Right lobe of liver (tissue), 6 donors: ENCODE data around the gene RTP2. TPM values are rescaled to one million over a fixed set of nuclear protein-coding genes. Genes with fewer than 3 reads are reported as not detected.
A peak's percentile ranks its signal among the peaks of the same experiment; 100 is the strongest.

Experiments
- ATAC-seq, 4 donors: fragments of 200-7000 bp; cut with Tn5 transposase; one replicate each; pipeline ENCODE4 v1.9.1; 2020; ENCODE audit warnings: mild to moderate bottlenecking in 4 of 4, moderate library complexity in 4 of 4
- DNase-seq, 3 donors: peaks; one replicate each; pipeline ENCODE4 v3.0.0-alpha.2; 2020
- H3K27ac ChIP-seq, 3 donors: fragments of 200-600 bp; one replicate each; pipeline ENCODE4 v1.8.0; 2022
- H3K27me3 ChIP-seq, 2 donors: fragments of 200-600 bp; one replicate each; pipeline ENCODE4 v1.8.0; 2022
- H3K36me3 ChIP-seq, 4 donors: fragments of 200-600 bp; sonication (generic) in 1 of 4; one replicate each; pipeline versions ENCODE4 v1.5.1 to v1.8.0; 2017 to 2022; ENCODE audit warnings: control low read depth in 1 of 4
- H3K4me1 ChIP-seq, 4 donors: fragments of 200-600 bp; sonication (generic) in 1 of 4; one replicate each; pipeline versions ENCODE4 v1.5.1 to v1.8.0; 2017 to 2022; ENCODE audit warnings: control low read depth in 1 of 4
- H3K4me3 ChIP-seq, 3 donors: fragments of 200-600 bp; one replicate each; pipeline ENCODE4 v1.8.0; 2022
- H3K9me3 ChIP-seq, 4 donors: fragments of 200-600 bp; sonication (generic) in 1 of 4; one replicate each; pipeline versions ENCODE4 v1.5.1 to v1.8.0; 2017 to 2022; ENCODE audit warnings: control low read depth in 1 of 4
- CTCF ChIP-seq, 4 donors: fragments of 200-600 bp in 3 of 4; fragments of 450-650 bp in 1 of 4; IDR thresholded peaks; one replicate each; pipeline versions ENCODE4 v1.5.1 to v1.8.0; 2016 to 2022; ENCODE audit warnings: antibody characterized with exemption in 4 of 4, mild to moderate bottlenecking in 2 of 4
- POLR2A ChIP-seq: fragments of 450-650 bp; IDR thresholded peaks from one replicate; pipeline ENCODE4 v1.6.1; 2017; ENCODE audit warnings: antibody characterized with exemption, mild to moderate bottlenecking
- WGBS: methylation state at CpG from one replicate; pipeline ENCODE4 v1.1.6; 2018; ENCODE audit warnings: low coverage, low lambda C conversion rate; ENCODE audit not compliant: insufficient coverage; ENCODE audit errors: missing lambda C conversion rate; 5-methylcytosine and 5-hydroxymethylcytosine counted together
- intact Hi-C, 2 donors: fragments of 100-400 bp; cut with DNase I; formaldehyde crosslinking; loops; one replicate each; pipeline versions ENCODE4 v1.11.2 to v1.14.1; 2022
- total RNA-seq, 6 experiments: library from RNA; depleted of rRNA in 2 of 6; stranded (reverse); fragments of >200 nt in 2 of 6; fragmentation: NEBNext Ultra II Directional in 3 of 6; extraction: Animal tissue kit (Norgen Biotek cat#: 25700) in 3 of 6; gene quantifications; one replicate each; pipeline versions ENCODE4 v1.1.0 to v1.2.4, GENCODE V29; 2016 to 2023
- donor health status: DM: no; HTN: yes; CAD: no.
- donor health status: DM: no; HTN: no; CAD: no.
- donor health status: DM: no; HTN: no; CAD: no.
- donor health status: DM: no; HTN: yes; CAD: no.
- donor health status: DM: no; HTN: yes; CAD: no.

The RTP2 gene
- total RNA-seq, 6 experiments from 2014 or later: not detected

- H3K27me3 ChIP-seq: no peaks in the 10 kb centered on the region
- no peaks in the 10 kb centered on the region for H3K36me3 ChIP-seq
- no peaks in the 10 kb centered on the region for H3K4me1 ChIP-seq
- 100% methylated on average over 1 of the region's 42 CpGs for WGBS
- no peaks in the 10 kb centered on the region for H3K9me3 ChIP-seq
- H3K4me3 ChIP-seq: no peak overlapping the region
- DNase-seq (no peak), ATAC-seq (peak in 1 of 4 donors; percentile 6)
- H3K27ac ChIP-seq: no peak overlapping the region
- intact Hi-C loops: no loop called here
- TF ChIP-seq POLR2A: no peak
- TF ChIP-seq CTCF (IDR thresholded peaks at IDR 0.05): no peak
Measured at GRCh38 chr3:187698499-187699399, 3.6 kb downstream of the RTP2 start.

- H3K9me3 ChIP-seq: no peaks in the 10 kb centered on the region
- ATAC-seq: no peak
- no peak for DNase-seq
- no peaks in the 10 kb centered on the region for H3K4me1 ChIP-seq
- H3K4me3 ChIP-seq: no peak overlapping the region
- no peak overlapping the region for H3K27ac ChIP-seq
- H3K27me3 ChIP-seq: no peaks in the 10 kb centered on the region
- no peak for TF ChIP-seq POLR2A
- no peak for TF ChIP-seq CTCF (IDR thresholded peaks at IDR 0.05)
- intact Hi-C loops: no loop called here
- no peaks in the 10 kb centered on the region for H3K36me3 ChIP-seq
- WGBS: 31% methylated on average over 3 of the region's 4 CpGs
Measured at GRCh38 chr3:187696021-187696420, 6.3 kb downstream of the RTP2 start.

- no peaks in the 10 kb centered on the region for H3K27me3 ChIP-seq
- intact Hi-C loops: no loop called here
- WGBS: 54% methylated on average over 4 of the region's 4 CpGs
- H3K36me3 ChIP-seq: no peaks in the 10 kb centered on the region
- H3K9me3 ChIP-seq: no peaks in the 10 kb centered on the region
- DNase-seq (no peak), ATAC-seq (peak in 1 of 4 donors; percentile 13)
- H3K27ac ChIP-seq: no peak overlapping the region
- TF ChIP-seq POLR2A: no peak
- no peak for TF ChIP-seq CTCF (IDR thresholded peaks at IDR 0.05)
- no peaks in the 10 kb centered on the region for H3K4me1 ChIP-seq
- no peak overlapping the region for H3K4me3 ChIP-seq
Measured at GRCh38 chr3:187695449-187695848, 6.9 kb downstream of the RTP2 start.

GRCh38 chr3:187694801-187695200 lies 7.6 kb downstream of the RTP2 start:
- DNase-seq: no peak
- no peak for ATAC-seq
- TF ChIP-seq POLR2A (no peak), CTCF (IDR thresholded peaks at IDR 0.05) (no peak)
- Histone ChIP-seq H3K27me3 (no peaks in the 10 kb centered on the region), H3K4me3 (no peak overlapping the region), H3K4me1 (no peaks in the 10 kb centered on the region), H3K36me3 (no peaks in the 10 kb centered on the region), H3K27ac (no peak overlapping the region), H3K9me3 (no peaks in the 10 kb centered on the region)
- WGBS: 84% methylated on average over 3 of the region's 3 CpGs
- intact Hi-C loops: no loop called here
